H1 (cell line): ENCODE data around the gene WDR45. TPM values are rescaled to one million over a fixed set of nuclear protein-coding genes. Genes with fewer than 3 reads are reported as not detected.

ENCODE experiments used
- EGR1 ChIP-seq: IDR thresholded peaks from 2 replicates; pipeline ENCODE4 v1.6.1; 2011; ENCODE audit warnings: low read depth, low read length, borderline replicate concordance
- GABPA ChIP-seq: IDR thresholded peaks from 2 replicates; pipeline ENCODE4 v1.6.1; 2011; ENCODE audit warnings: mild to moderate bottlenecking, low read length, moderate library complexity, borderline replicate concordance; ENCODE audit not compliant: insufficient read depth
- GTF2F1 ChIP-seq: IDR thresholded peaks from 2 replicates; pipeline ENCODE4 v1.6.1; 2012; ENCODE audit warnings: low read depth, low read length, improper control_type of control experiment, borderline replicate concordance
- KDM5A ChIP-seq: fragments of 200-600 bp; IDR thresholded peaks from 2 replicates; pipeline ENCODE4 v1.7.1; 2012; ENCODE audit warnings: mild to moderate bottlenecking, low read length, inconsistent platforms, mixed read lengths
- polyA plus RNA-seq, 7 experiments: library from polyadenylated mRNA; depleted of rRNA in 3 of 7; stranded (reverse) in 5 of 7; unstranded in 2 of 7; fragments of >200 nt in 5 of 7; fragments of 200-250 nt in 2 of 7; gene quantifications; 1 replicate in 5 of 7; 2 replicates in 1 of 7; 4 replicates in 1 of 7; pipeline versions ENCODE4 v1.2.1 to v1.2.3, GENCODE V29; 2011 to 2013; ENCODE audit warnings: missing spikeins in 2 of 7, mixed read lengths in 2 of 7
- total RNA-seq: library from RNA; stranded (reverse); fragmentation: NEBNext Ultra II Directional; extraction: Animal tissue kit (Norgen Biotek cat#: 25700); gene quantifications from 2 replicates; pipeline ENCODE4 v1.2.1, GENCODE V29; 2021

WDR45 gene
- total and polyA plus RNA-seq, 2 of the 8 experiments (the other 6 are each of a cell fraction or from before 2014, with no cell fraction given) = 27.9 to 49.7 TPM

- no peak for TF ChIP-seq GABPA
- no peak for TF ChIP-seq EGR1
- TF ChIP-seq GTF2F1 = no peak
- no peak for TF ChIP-seq KDM5A
Measured at GRCh38 chrX:49061490-49061889, 18.2 kb downstream of the WDR45 start (continued).
